Activated CD4-positive, alpha-beta T cell treated with anti-CD3 and anti-CD28 coated beads for 36 hours (primary cell): ENCODE results near the gene PHACTR2. TPM values are rescaled to one million over a fixed set of nuclear protein-coding genes. Genes with fewer than 3 reads are reported as not detected.
A peak's percentile ranks its signal among the peaks of the same experiment; 100 is the strongest.

Experiments used
- ATAC-seq: fragments of 200-7000 bp; cut with Tn5 transposase; one replicate; pipeline ENCODE4 v1.10.0; 2021; ENCODE audit warnings: mild to moderate bottlenecking, moderate library complexity
- CTCF ChIA-PET: fragments of 350-600 bp; sonication (Branson Sonifier 250); formaldehyde crosslinking; loops from one replicate; lab custom pipeline; 2021; ENCODE audit warnings: antibody characterized with exemption; lab: Charles Lee
- POLR2A ChIA-PET: fragments of 350-600 bp; sonication (Branson Sonifier 250); formaldehyde crosslinking; loops from one replicate; lab custom pipeline; 2021; ENCODE audit warnings: antibody characterized with exemption, inconsistent platforms; lab: Charles Lee
- DNase-seq: peaks from one replicate; pipeline ENCODE4 v3.0.0-alpha.2; 2020
- H3K27ac Mint-ChIP-seq: one replicate; pipeline ENCODE4 v1.8.0; 2021; ENCODE audit warnings: mixed read lengths
- H3K27me3 Mint-ChIP-seq: one replicate; pipeline ENCODE4 v1.8.0; 2021; ENCODE audit warnings: mixed read lengths
- H3K36me3 Mint-ChIP-seq: one replicate; pipeline ENCODE4 v1.8.0; 2021; ENCODE audit warnings: low read depth, mixed read lengths
- H3K4me1 Mint-ChIP-seq: one replicate; pipeline ENCODE4 v1.8.0; 2021; ENCODE audit warnings: mixed read lengths
- H3K4me3 Mint-ChIP-seq: one replicate; pipeline ENCODE4 v1.8.0; 2021; ENCODE audit warnings: mild to moderate bottlenecking, moderate library complexity, mixed read lengths
- H3K9me3 Mint-ChIP-seq: one replicate; pipeline ENCODE4 v1.8.0; 2021; ENCODE audit warnings: low read depth, mixed read lengths
- intact Hi-C, 2 experiments: fragments of 100-400 bp; cut with DNase I in 1 of 2; cut with micrococcal nuclease in 1 of 2; formaldehyde crosslinking; loops; one replicate each; pipeline versions ENCODE4 v1.14.2 to v1.15.1; 2022 to 2024; cut with DNase I, micrococcal nuclease
- total RNA-seq, 2 experiments: library from RNA; stranded (reverse); gene quantifications; one replicate each; pipeline ENCODE4 v1.2.3, GENCODE V29; 2021

PHACTR2 gene
- total RNA-seq, 2 experiments from 2014 or later = 21.2 to 27.0 TPM

- ChIA-PET CTCF (interaction anchor here (1.1 to 2.0 kb wide), 2 partner anchors 12 to 119 kb away, joined by 3 to 6 read pairs; no protein-coding TSS in a partner anchor), POLR2A (no interaction called here)
- Mint-ChIP-seq H3K36me3 (peaks cover 5% of the 10 kb centered on the region), H3K4me1 (no peaks in the 10 kb centered on the region), H3K9me3 (no peaks in the 10 kb centered on the region), H3K27ac (no peak overlapping the region), H3K4me3 (no peak overlapping the region), H3K27me3 (no peaks in the 10 kb centered on the region)
- DNase-seq (no peak), ATAC-seq (no peak)
- intact Hi-C loops = no loop called here
Measured at GRCh38 chr6:143823548-143823947, 145.8 kb downstream of the PHACTR2 start.

- no peak overlapping the region for H3K27ac Mint-ChIP-seq
- intact Hi-C loops = no loop called here
- H3K4me3 Mint-ChIP-seq = no peak overlapping the region
- no peaks in the 10 kb centered on the region for H3K9me3 Mint-ChIP-seq
- no peaks in the 10 kb centered on the region for H3K4me1 Mint-ChIP-seq
- POLR2A ChIA-PET = interaction anchor here (0.6 kb wide), 2 partner anchors 12 to 386 kb away, joined by 3 read pairs; no protein-coding TSS in a partner anchor
- ATAC-seq (no peak), DNase-seq (no peak)
- H3K27me3 Mint-ChIP-seq = no peaks in the 10 kb centered on the region
- H3K36me3 Mint-ChIP-seq = peaks cover 4% of the 10 kb centered on the region
- CTCF ChIA-PET = interaction anchor here (0.6 to 1.1 kb wide), 3 partner anchors 13 to 829 kb away, joined by 3 to 5 read pairs (median 3); no protein-coding TSS in a partner anchor
Measured at GRCh38 chr6:143828572-143828971, 150.8 kb downstream of the PHACTR2 start.

- Mint-ChIP-seq H3K4me3 (no peak overlapping the region), H3K27ac (no peak overlapping the region), H3K27me3 (no peaks in the 10 kb centered on the region), H3K9me3 (no peaks in the 10 kb centered on the region), H3K36me3 (no peaks in the 10 kb centered on the region), H3K4me1 (peaks cover 3% of the 10 kb centered on the region)
- CTCF ChIA-PET = interaction anchor here (1.4 kb wide), 1 partner anchor 8 kb away, joined by 3 read pairs; no protein-coding TSS in a partner anchor
- intact Hi-C loops = no loop called here
- no peak for DNase-seq
- ATAC-seq = no peak
- POLR2A ChIA-PET = no interaction called here
Measured at GRCh38 chr6:143836150-143836549, 158.4 kb downstream of the PHACTR2 start.

GRCh38 chr6:143838395-143838794 lies 160.6 kb downstream of the PHACTR2 start:
- CTCF ChIA-PET = no interaction called here
- peaks cover 7% of the 10 kb centered on the region for H3K4me1 Mint-ChIP-seq
- H3K27me3 Mint-ChIP-seq = no peaks in the 10 kb centered on the region
- H3K27ac Mint-ChIP-seq = no peak overlapping the region
- DNase-seq (no peak), ATAC-seq (no peak)
- intact Hi-C loops = no loop called here
- POLR2A ChIA-PET = no interaction called here
- H3K9me3 Mint-ChIP-seq = no peaks in the 10 kb centered on the region
- no peak overlapping the region for H3K4me3 Mint-ChIP-seq
- H3K36me3 Mint-ChIP-seq = no peaks in the 10 kb centered on the region

GRCh38 chr6:143839196-143839595 lies 161.4 kb downstream of the PHACTR2 start:
- Mint-ChIP-seq H3K4me3 (no peak overlapping the region), H3K36me3 (peaks cover 7% of the 10 kb centered on the region), H3K9me3 (no peaks in the 10 kb centered on the region), H3K4me1 (peaks cover 13% of the 10 kb centered on the region), H3K27ac (no peak overlapping the region), H3K27me3 (no peaks in the 10 kb centered on the region)
- no peak for ATAC-seq
- DNase-seq = no peak
- CTCF ChIA-PET = no interaction called here
- POLR2A ChIA-PET = no interaction called here
- intact Hi-C loops = no loop called here

GRCh38 chr6:143840595-143841265 lies 163.0 kb downstream of the PHACTR2 start:
- no peaks in the 10 kb centered on the region for H3K27me3 Mint-ChIP-seq
- H3K9me3 Mint-ChIP-seq = no peaks in the 10 kb centered on the region
- ChIA-PET CTCF (interaction anchor here (0.7 to 0.8 kb wide), 2 partner anchors 20 to 430 kb away, joined by 3 read pairs; no protein-coding TSS in a partner anchor), POLR2A (interaction anchor here (0.6 kb wide), 1 partner anchor 12 kb away, joined by 3 read pairs; no protein-coding TSS in a partner anchor)
- peaks cover 18% of the 10 kb centered on the region for H3K36me3 Mint-ChIP-seq
- intact Hi-C loops = loop anchor here (5.0 kb wide), 5 partner anchors 163 to 1693 kb away; partner anchors contain the start of genes ADAT2 (in 1 of the 2), NMBR (in 1 of the 2), PEX3 (in 1 of the 2) and PHACTR2 (in 1 of the 2)
- H3K4me1 Mint-ChIP-seq = peaks cover 23% of the 10 kb centered on the region
- H3K27ac Mint-ChIP-seq = no peak overlapping the region
- ATAC-seq (no peak), DNase-seq (no peak)
- H3K4me3 Mint-ChIP-seq = no peak overlapping the region

GRCh38 chr6:143842461-143842901 lies 164.7 kb downstream of the PHACTR2 start:
- H3K9me3 Mint-ChIP-seq = no peaks in the 10 kb centered on the region
- intact Hi-C loops = loop anchor here (2.0 to 5.0 kb wide), 9 partner anchors 36 to 1695 kb away; partner anchors contain the start of genes PHACTR2 (in 2 of the 2), ADAT2 (in 1 of the 2), FUCA2 (in 1 of the 2) and NMBR (in 1 of the 2)
- peak overlapping the region; percentile 93 for H3K4me3 Mint-ChIP-seq
- peaks cover 33% of the 10 kb centered on the region for H3K4me1 Mint-ChIP-seq
- H3K27ac Mint-ChIP-seq = peak overlapping the region; percentile 96
- ChIA-PET POLR2A (interaction anchor here (0.5 to 1.5 kb wide), 7 partner anchors 15 to 406 kb away, joined by 3 to 6 read pairs (median 3); no protein-coding TSS in a partner anchor), CTCF (interaction anchor here (0.8 to 1.3 kb wide), 3 partner anchors 10 to 96 kb away, joined by 3 to 5 read pairs (median 3); no protein-coding TSS in a partner anchor)
- H3K36me3 Mint-ChIP-seq = peaks cover 33% of the 10 kb centered on the region
- no peaks in the 10 kb centered on the region for H3K27me3 Mint-ChIP-seq
- ATAC-seq = peak; percentile 62
- no peak for DNase-seq

- H3K36me3 Mint-ChIP-seq = peaks cover 38% of the 10 kb centered on the region
- ChIA-PET POLR2A (interaction anchor here (0.7 to 1.5 kb wide), 7 partner anchors 15 to 276 kb away, joined by 3 to 6 read pairs (median 3); no protein-coding TSS in a partner anchor), CTCF (interaction anchor here (0.6 to 2.5 kb wide), 9 partner anchors 11 to 267 kb away, joined by 3 to 13 read pairs (median 3); partner anchors contain the start of gene SF3B5)
- intact Hi-C loops = loop anchor here (1.0 to 5.0 kb wide), 15 partner anchors 36 to 1696 kb away; partner anchors contain the start of genes ADAT2 (in 2 of the 2), PEX3 (in 2 of the 2), PHACTR2 (in 2 of the 2) and SF3B5 (in 2 of the 2)
- DNase-seq (peak; percentile 96), ATAC-seq (peak; percentile 99)
- H3K27ac Mint-ChIP-seq = peak within 1 kb of the TSS; percentile 96
- no peaks in the 10 kb centered on the region for H3K27me3 Mint-ChIP-seq
- peak within 1 kb of the TSS; percentile 93 for H3K4me3 Mint-ChIP-seq
- peaks cover 34% of the 10 kb centered on the region for H3K4me1 Mint-ChIP-seq
- no peaks in the 10 kb centered on the region for H3K9me3 Mint-ChIP-seq
Measured at GRCh38 chr6:143842902-143843676, 165.3 kb downstream of the PHACTR2 start, which contains the start of gene LTV1. Gene LTV1, plus strand, starts transcription at chr6:143843338. Its CDS starts 140 bp downstream, at chr6:143843478.

GRCh38 chr6:143843677-143843999 lies 165.9 kb downstream of the PHACTR2 start:
- Mint-ChIP-seq H3K27me3 (no peaks in the 10 kb centered on the region), H3K27ac (peak overlapping the region; percentile 96), H3K4me3 (peak overlapping the region; percentile 93), H3K4me1 (peaks cover 37% of the 10 kb centered on the region), H3K36me3 (peaks cover 42% of the 10 kb centered on the region), H3K9me3 (no peaks in the 10 kb centered on the region)
- ATAC-seq = no peak
- intact Hi-C loops = loop anchor here (1.0 to 5.0 kb wide), 15 partner anchors 37 to 1696 kb away; partner anchors contain the start of genes ADAT2 (in 2 of the 2), PEX3 (in 2 of the 2), PHACTR2 (in 2 of the 2) and SF3B5 (in 2 of the 2)
- CTCF ChIA-PET = interaction anchor here (0.6 to 2.5 kb wide), 9 partner anchors 8 to 268 kb away, joined by 3 to 13 read pairs (median 3); partner anchors contain the start of gene SF3B5
- POLR2A ChIA-PET = interaction anchor here (0.7 to 1.5 kb wide), 3 partner anchors 36 to 268 kb away, joined by 3 to 5 read pairs (median 3); no protein-coding TSS in a partner anchor
- no peak for DNase-seq

GRCh38 chr6:143844006-143844405 lies 166.2 kb downstream of the PHACTR2 start:
- ChIA-PET CTCF (interaction anchor here (0.6 to 2.5 kb wide), 9 partner anchors 8 to 268 kb away, joined by 3 to 13 read pairs (median 3); partner anchors contain the start of gene SF3B5), POLR2A (interaction anchor here (1.3 to 1.5 kb wide), 2 partner anchors 36 to 269 kb away, joined by 3 to 5 read pairs; no protein-coding TSS in a partner anchor)
- ATAC-seq (no peak), DNase-seq (peak; percentile 24)
- peaks cover 46% of the 10 kb centered on the region for H3K36me3 Mint-ChIP-seq
- intact Hi-C loops = loop anchor here (5.0 kb wide), 5 partner anchors 163 to 1697 kb away; partner anchors contain the start of genes ADAT2 (in 1 of the 2), NMBR (in 1 of the 2), PEX3 (in 1 of the 2) and PHACTR2 (in 1 of the 2)
- H3K9me3 Mint-ChIP-seq = no peaks in the 10 kb centered on the region
- peak overlapping the region; percentile 93 for H3K4me3 Mint-ChIP-seq
- peaks cover 41% of the 10 kb centered on the region for H3K4me1 Mint-ChIP-seq
- no peaks in the 10 kb centered on the region for H3K27me3 Mint-ChIP-seq
- peak overlapping the region; percentile 96 for H3K27ac Mint-ChIP-seq
